ENCODE measurements around the gene PANX2.

DNA sequence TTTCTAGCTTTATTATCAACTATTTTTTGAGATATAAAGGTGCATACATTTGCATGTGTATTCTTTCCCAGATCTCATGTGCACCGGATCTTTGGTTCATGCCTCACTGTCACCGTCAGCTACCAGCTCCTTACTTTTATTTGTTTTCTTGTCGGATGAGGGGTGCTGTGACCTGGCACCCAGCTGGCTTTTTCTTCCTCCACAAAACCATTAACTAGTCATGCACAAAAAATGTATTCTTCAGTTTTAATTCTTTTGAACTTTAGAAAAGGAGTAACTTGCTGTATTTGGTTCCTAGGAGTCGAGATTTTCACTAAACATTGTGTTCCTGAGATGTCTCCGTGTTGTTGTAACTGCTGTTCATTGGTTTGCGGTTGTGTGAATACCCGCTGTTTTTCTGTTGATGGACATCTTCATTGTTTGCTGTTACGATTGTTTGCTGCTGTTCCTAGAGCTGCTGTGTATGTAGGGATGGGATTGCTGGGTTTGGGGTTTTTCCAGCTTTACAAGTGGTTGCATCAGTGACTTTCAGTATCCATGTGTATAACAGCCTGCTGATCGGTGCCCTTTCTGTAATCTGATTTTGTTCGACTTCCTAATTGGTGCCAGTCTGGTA, 41.3 kb upstream of the PANX2 start:
- TF ChIP-seq POLR2A (IDR thresholded peaks at IDR 0.05; ENCODE audit: extremely low read depth, insufficient read length), result no peak
- TF ChIP-seq, protein P1, sequence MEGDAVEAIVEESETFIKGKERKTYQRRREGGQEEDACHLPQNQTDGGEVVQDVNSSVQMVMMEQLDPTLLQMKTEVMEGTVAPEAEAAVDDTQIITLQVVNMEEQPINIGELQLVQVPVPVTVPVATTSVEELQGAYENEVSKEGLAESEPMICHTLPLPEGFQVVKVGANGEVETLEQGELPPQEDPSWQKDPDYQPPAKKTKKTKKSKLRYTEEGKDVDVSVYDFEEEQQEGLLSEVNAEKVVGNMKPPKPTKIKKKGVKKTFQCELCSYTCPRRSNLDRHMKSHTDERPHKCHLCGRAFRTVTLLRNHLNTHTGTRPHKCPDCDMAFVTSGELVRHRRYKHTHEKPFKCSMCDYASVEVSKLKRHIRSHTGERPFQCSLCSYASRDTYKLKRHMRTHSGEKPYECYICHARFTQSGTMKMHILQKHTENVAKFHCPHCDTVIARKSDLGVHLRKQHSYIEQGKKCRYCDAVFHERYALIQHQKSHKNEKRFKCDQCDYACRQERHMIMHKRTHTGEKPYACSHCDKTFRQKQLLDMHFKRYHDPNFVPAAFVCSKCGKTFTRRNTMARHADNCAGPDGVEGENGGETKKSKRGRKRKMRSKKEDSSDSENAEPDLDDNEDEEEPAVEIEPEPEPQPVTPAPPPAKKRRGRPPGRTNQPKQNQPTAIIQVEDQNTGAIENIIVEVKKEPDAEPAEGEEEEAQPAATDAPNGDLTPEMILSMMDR (IDR thresholded peaks at IDR 0.05; ENCODE audit: low read depth, low read length), result no peak
- no peak for TF ChIP-seq MYC (IDR thresholded peaks at IDR 0.05; ENCODE audit: low read depth, low read length)
